GM18507 (cell line): Measurements from ENCODE around the gene TPH1.
"Not testable (repeated sequence)": the region's sequence is repeated elsewhere in the genome, so short reads cannot be mapped to it uniquely, and the experiment has no call there.

ENCODE experiments used
- DNase-seq: peaks from one replicate; pipeline ENCODE4 v3.0.0; 2011; ENCODE audit warnings: low read depth; ENCODE audit not compliant: insufficient read length; ENCODE audit errors: extremely low spot score
- FAIRE-seq: peaks from 2 replicates; lab custom pipeline; 2011; peaks lifted over from hg19 to GRCh38; lab: Jason Lieb, UNC

TPH1 gene

DNA sequence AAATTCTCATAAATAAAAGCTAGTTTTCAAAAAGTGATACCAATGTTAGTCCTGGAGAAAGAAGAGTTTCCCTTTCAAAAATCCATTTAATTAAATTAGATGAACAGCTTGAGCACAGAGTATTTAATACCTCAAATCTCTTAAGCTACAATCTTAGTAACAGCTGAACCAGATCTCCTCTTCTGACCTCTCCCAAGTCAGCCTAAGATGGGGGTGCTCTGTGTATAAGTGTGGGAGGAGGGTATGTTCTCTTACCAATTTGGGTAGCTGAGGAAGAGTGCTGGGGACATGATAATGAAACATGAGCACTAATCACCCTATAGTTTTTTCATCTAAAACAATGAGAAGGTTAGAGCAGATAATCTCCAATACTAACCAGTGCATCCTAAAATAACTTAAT, 9.6 kb downstream of the TPH1 start:
- FAIRE-seq (no peak), DNase-seq (no peak)

GRCh38 chr11:18027475-18027874, 18.6 kb downstream of the TPH1 start:
- FAIRE-seq (no peak), DNase-seq (no peak)

- FAIRE-seq, result no peak
Observed at GRCh38 chr11:18022419-18022818, 23.6 kb downstream of the TPH1 start.

GRCh38 chr11:18019650-18020049, 26.4 kb downstream of the TPH1 start:
- DNase-seq, result no peak
- no peak for FAIRE-seq

More at GRCh38 chr11:18022419-18022818, 23.6 kb downstream of the TPH1 start:
- no peak for DNase-seq

DNA sequence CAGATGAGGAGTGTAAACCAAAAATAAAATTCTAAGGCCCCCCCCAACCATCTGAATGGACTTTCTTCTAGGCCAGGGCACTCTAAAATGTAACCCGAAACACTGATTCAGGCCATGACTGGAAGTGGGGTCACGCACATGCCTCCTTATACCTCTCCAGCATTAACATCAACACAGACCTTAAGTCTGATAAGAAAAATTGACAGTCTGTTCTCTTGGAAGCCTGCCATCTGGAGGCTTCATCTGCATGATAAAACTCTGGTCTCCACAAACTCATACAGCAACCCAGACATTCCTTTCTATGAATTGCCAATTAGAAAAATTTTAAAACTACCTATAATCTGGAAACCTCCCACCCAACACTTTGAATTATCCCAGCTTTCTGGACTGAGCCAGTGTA, 29.3 kb downstream of the TPH1 start:
- no peak for FAIRE-seq
- DNase-seq, result no peak

- FAIRE-seq, result no peak
- no peak for DNase-seq
Observed at GRCh38 chr11:18014876-18015275, 31.2 kb downstream of the TPH1 start.

GRCh38 chr11:18013790-18014507, 32.1 kb downstream of the TPH1 start:
- FAIRE-seq (peak; percentile 53), DNase-seq (no peak)

GRCh38 chr11:18012906-18013781, 32.9 kb downstream of the TPH1 start, which contains the start of gene SERGEF:
TSS of gene SERGEF (minus strand) at chr11:18013047. CDS start at chr11:18013010, 37 bp downstream.
- FAIRE-seq (peak; percentile 77), DNase-seq (peak; percentile 90)

- FAIRE-seq, result no peak
- no peak for DNase-seq
Observed at GRCh38 chr11:18012122-18012905, 33.8 kb downstream of the TPH1 start.

DNA sequence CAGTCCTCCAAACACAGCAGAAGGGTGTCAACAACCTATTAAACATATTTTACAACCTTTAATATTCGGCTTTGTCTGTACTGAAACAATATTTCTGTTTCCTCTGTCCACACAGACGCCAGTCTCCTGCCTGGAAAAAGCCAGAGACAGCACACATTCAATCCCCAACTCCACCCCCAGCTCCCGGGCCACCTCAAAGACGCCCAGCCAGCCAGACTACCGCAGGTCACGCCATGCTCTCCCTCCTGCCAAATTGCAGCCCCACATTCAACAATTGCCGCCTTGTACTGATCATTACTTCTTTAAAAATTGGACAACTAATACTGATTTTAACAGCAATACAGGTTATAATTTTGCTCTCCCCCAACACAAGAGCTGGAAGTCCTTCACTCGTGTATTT, 34.4 kb downstream of the TPH1 start:
- DNase-seq, result no peak
- no peak for FAIRE-seq

- no peak for FAIRE-seq
- DNase-seq, result no peak
Observed at GRCh38 chr11:18010977-18011586, 35.0 kb downstream of the TPH1 start.

DNA sequence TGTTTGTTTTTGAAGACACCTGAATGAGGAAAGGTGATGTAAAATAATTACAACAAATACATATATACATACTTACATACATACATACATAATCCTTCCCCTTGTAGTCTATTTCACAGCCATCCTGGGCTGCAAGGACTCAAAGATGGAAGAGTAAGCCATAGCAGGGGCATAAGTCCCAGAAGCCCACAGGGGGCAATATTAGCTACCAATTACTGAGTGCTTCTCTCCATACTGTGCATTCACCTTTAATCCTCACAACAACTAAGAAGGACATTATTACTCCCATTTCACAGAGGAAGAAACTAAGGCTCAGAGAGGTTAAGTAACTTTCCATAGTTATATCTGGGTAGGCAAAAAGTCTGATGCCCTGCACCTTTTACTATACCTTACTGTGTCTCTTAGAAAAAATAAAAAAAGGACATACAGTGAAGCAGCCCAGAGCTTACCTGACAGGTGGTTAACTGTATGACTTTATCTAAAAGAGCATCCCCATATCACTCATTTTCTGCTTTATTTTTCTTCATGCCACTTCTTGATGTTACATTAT, 35.9 kb downstream of the TPH1 start:
- DNase-seq, result no peak
- FAIRE-seq, result no peak

- FAIRE-seq (no peak), DNase-seq (no peak)
Observed at GRCh38 chr11:18005376-18006129, 40.5 kb downstream of the TPH1 start.

DNA sequence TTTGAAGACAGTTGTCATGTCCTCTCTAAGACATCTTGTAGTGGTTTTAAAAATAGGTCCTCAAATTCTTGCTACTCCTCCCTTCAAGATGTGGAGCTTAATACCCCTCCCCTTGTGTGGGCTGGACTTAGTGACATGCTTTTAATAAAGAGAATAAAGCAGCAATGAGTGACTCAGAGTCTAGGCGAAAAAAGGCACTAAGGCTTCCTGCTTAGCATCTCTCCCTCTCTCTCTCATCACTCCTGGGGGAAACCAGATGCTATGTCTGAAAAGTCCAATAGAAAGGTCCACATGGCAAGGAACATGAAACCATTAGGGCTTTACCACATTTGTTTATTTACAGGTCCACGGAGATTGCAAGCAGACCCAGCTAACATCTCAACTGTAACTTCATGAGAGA, 44.9 kb downstream of the TPH1 start:
- DNase-seq (no peak), FAIRE-seq (no peak)

GRCh38 chr11:18000760-18001159, 45.3 kb downstream of the TPH1 start:
- FAIRE-seq, result peak; percentile 58
- DNase-seq, result no peak

GRCh38 chr11:18000128-18000527, 45.9 kb downstream of the TPH1 start:
- FAIRE-seq, DNase-seq: not testable (repeated sequence)
